CD4-positive, alpha-beta T cell (primary cell): ENCODE data around the gene TAF4. TPM values are rescaled to one million over a fixed set of nuclear protein-coding genes. Genes with fewer than 3 reads are reported as not detected.

ENCODE experiments used
- ATAC-seq: fragments of 200-7000 bp; cut with Tn5 transposase; one replicate; pipeline ENCODE4 v1.10.0; 2022; ENCODE audit warnings: mild to moderate bottlenecking; ENCODE audit not compliant: poor library complexity
- CTCF ChIA-PET: fragments of 350-600 bp; sonication (Branson Sonifier 250); formaldehyde crosslinking; loops from one replicate; lab custom pipeline; 2021; ENCODE audit warnings: antibody characterized with exemption, inconsistent platforms; lab: Charles Lee
- POLR2A ChIA-PET: fragments of 350-600 bp; sonication (Branson Sonifier 250); formaldehyde crosslinking; loops from one replicate; lab custom pipeline; 2021; ENCODE audit warnings: antibody characterized with exemption, inconsistent platforms; lab: Charles Lee
- DNase-seq, 14 experiments: peaks; one replicate each; pipeline ENCODE4 v3.0.0-alpha.2; 2013 to 2020; ENCODE audit warnings: mixed read lengths in 2 of 14
- H3K27ac ChIP-seq, 2 donors: one replicate each; pipeline versions ENCODE4 v1.5.1 to v1.7.0; 2013; ENCODE audit warnings: low read length in 2 of 2, low read depth in 1 of 2, mild to moderate bottlenecking in 1 of 2
- H3K27me3 ChIP-seq, 2 experiments: 1 replicate in 1 of 2; 2 replicates in 1 of 2; pipeline versions ENCODE4 v1.6.1 to v1.7.0; 2013; ENCODE audit warnings: low read length in 2 of 2, control low read depth in 1 of 2, mild to moderate bottlenecking in 1 of 2, moderate library complexity in 1 of 2; ENCODE audit not compliant: insufficient read depth in 2 of 2, control insufficient read depth in 1 of 2
- H3K36me3 ChIP-seq: one replicate; pipeline ENCODE4 v1.6.1; 2013; ENCODE audit warnings: low read length, control low read depth; ENCODE audit not compliant: insufficient read depth
- H3K4me1 ChIP-seq: one replicate; pipeline ENCODE4 v1.6.1; 2013; ENCODE audit warnings: low read length, control low read depth; ENCODE audit not compliant: insufficient read depth
- H3K4me3 ChIP-seq: one replicate; pipeline ENCODE4 v1.5.1; 2013; ENCODE audit warnings: mild to moderate bottlenecking, low read length, moderate library complexity
- H3K9me3 ChIP-seq, 2 experiments: 1 replicate in 1 of 2; 2 replicates in 1 of 2; pipeline versions ENCODE4 v1.6.1 to v1.7.0; 2013; ENCODE audit warnings: low read length in 2 of 2, mild to moderate bottlenecking in 2 of 2, control low read depth in 1 of 2, moderate library complexity in 1 of 2; ENCODE audit not compliant: control insufficient read depth in 1 of 2, insufficient read depth in 1 of 2
- H3K27ac Mint-ChIP-seq: one replicate; pipeline ENCODE4 v1.8.0; 2020; ENCODE audit warnings: mixed read lengths
- H3K27me3 Mint-ChIP-seq: one replicate; pipeline ENCODE4 v1.8.0; 2021; ENCODE audit warnings: mixed read lengths
- H3K36me3 Mint-ChIP-seq: one replicate; pipeline ENCODE4 v1.8.0; 2021; ENCODE audit warnings: low read depth, mixed read lengths
- H3K4me1 Mint-ChIP-seq: one replicate; pipeline ENCODE4 v1.8.0; 2021; ENCODE audit warnings: low read depth, mixed read lengths
- H3K4me3 Mint-ChIP-seq: one replicate; pipeline ENCODE4 v1.8.0; 2020; ENCODE audit warnings: mild to moderate bottlenecking, mixed read lengths
- H3K9me3 Mint-ChIP-seq: one replicate; pipeline ENCODE4 v1.8.0; 2020; ENCODE audit warnings: mixed read lengths
- CTCF ChIP-seq: fragments of 200-600 bp; IDR thresholded peaks from one replicate; pipeline ENCODE4 v1.8.0; 2022; ENCODE audit warnings: antibody characterized with exemption, mild to moderate bottlenecking
- intact Hi-C, 2 experiments: fragments of 100-400 bp; cut with DNase I in 1 of 2; cut with micrococcal nuclease in 1 of 2; formaldehyde crosslinking; loops; one replicate each; pipeline versions ENCODE4 v1.15.1 to v1.9.0; 2023 to 2025; cut with DNase I, micrococcal nuclease
- total RNA-seq, 174 experiments: library from RNA in 2 of 174; stranded (reverse) in 2 of 174; gene quantifications; one replicate each; pipeline ENCODE4 v1.2.3 and lab custom pipeline; 2021 to 2026

The TAF4 gene
- total RNA-seq, 2 experiments from 2014 or later = 11.1 to 12.5 TPM

- H3K4me3 ChIP-seq = no peak overlapping the region
- H3K36me3 Mint-ChIP-seq = no peaks in the 10 kb centered on the region
- H3K36me3 ChIP-seq = no peaks in the 10 kb centered on the region
- no peaks in the 10 kb centered on the region for H3K27me3 Mint-ChIP-seq
- H3K27ac Mint-ChIP-seq = no peak overlapping the region
- no peak overlapping the region for H3K4me3 Mint-ChIP-seq
- POLR2A ChIA-PET = no interaction called here
- intact Hi-C loops = no loop called here
- DNase-seq = no peak
- H3K9me3 ChIP-seq = peaks cover 0 to 26% of the 10 kb centered on the region in 2 experiments
- TF ChIP-seq CTCF = no peak
- no peak for ATAC-seq
- CTCF ChIA-PET = no interaction called here
- no peaks in the 10 kb centered on the region for H3K4me1 ChIP-seq
- no peaks in the 10 kb centered on the region for H3K27me3 ChIP-seq
- H3K4me1 Mint-ChIP-seq = no peaks in the 10 kb centered on the region
- no peak overlapping the region for H3K27ac ChIP-seq
- no peaks in the 10 kb centered on the region for H3K9me3 Mint-ChIP-seq
Observed at GRCh38 chr20:61929561-61929960, 136.1 kb downstream of the TAF4 start.

GRCh38 chr20:61927826-61928541, 137.7 kb downstream of the TAF4 start:
- H3K4me1 ChIP-seq = no peaks in the 10 kb centered on the region
- peaks cover 0 to 31% of the 10 kb centered on the region in 2 experiments for H3K9me3 ChIP-seq
- H3K36me3 Mint-ChIP-seq = no peaks in the 10 kb centered on the region
- no peaks in the 10 kb centered on the region for H3K4me1 Mint-ChIP-seq
- H3K4me3 Mint-ChIP-seq = no peak overlapping the region
- no peak overlapping the region for H3K4me3 ChIP-seq
- POLR2A ChIA-PET = no interaction called here
- intact Hi-C loops = no loop called here
- H3K27me3 ChIP-seq = no peaks in the 10 kb centered on the region
- no peaks in the 10 kb centered on the region for H3K36me3 ChIP-seq
- no peak for TF ChIP-seq CTCF
- DNase-seq (no peak), ATAC-seq (no peak)
- H3K27me3 Mint-ChIP-seq = no peaks in the 10 kb centered on the region
- no peaks in the 10 kb centered on the region for H3K9me3 Mint-ChIP-seq
- H3K27ac ChIP-seq = no peak overlapping the region
- CTCF ChIA-PET = no interaction called here
- H3K27ac Mint-ChIP-seq = no peak overlapping the region

- Mint-ChIP-seq H3K4me1 (no peaks in the 10 kb centered on the region), H3K9me3 (no peaks in the 10 kb centered on the region), H3K27ac (no peak overlapping the region), H3K4me3 (no peak overlapping the region), H3K36me3 (no peaks in the 10 kb centered on the region), H3K27me3 (no peaks in the 10 kb centered on the region)
- Histone ChIP-seq H3K36me3 (no peaks in the 10 kb centered on the region), H3K4me1 (no peaks in the 10 kb centered on the region), H3K27ac (no peak overlapping the region), H3K27me3 (no peaks in the 10 kb centered on the region), H3K4me3 (no peak overlapping the region), H3K9me3 (peaks cover 0 to 32% of the 10 kb centered on the region in 2 experiments)
- ChIA-PET CTCF (no interaction called here), POLR2A (no interaction called here)
- intact Hi-C loops = no loop called here
- TF ChIP-seq CTCF = no peak
- ATAC-seq (no peak), DNase-seq (no peak)
Observed at GRCh38 chr20:61927193-61927825, 138.4 kb downstream of the TAF4 start.
